Peyer's patch (tissue), 4 donors: Measurements from ENCODE around the gene HAPLN3.

ENCODE experiments used
- CTCF ChIP-seq, 6 experiments: fragments of 450-650 bp in 4 of 6; fragments of 200-600 bp in 2 of 6; sonication (generic) in 1 of 6; IDR thresholded peaks; one replicate each; pipeline ENCODE4 v1.5.1; 2017 to 2019; ENCODE audit warnings: antibody characterized with exemption in 6 of 6, mild to moderate bottlenecking in 3 of 6, moderate library complexity in 1 of 6
- POLR2A ChIP-seq, 2 donors: fragments of 450-650 bp; IDR thresholded peaks; one replicate each; pipeline ENCODE4 v1.5.1; 2017; ENCODE audit warnings: antibody characterized with exemption in 2 of 2, mild to moderate bottlenecking in 2 of 2, moderate library complexity in 2 of 2

- no peak for TF ChIP-seq CTCF (IDR thresholded peaks at IDR 0.05)
- TF ChIP-seq POLR2A (IDR thresholded peaks at IDR 0.05) = no peak
Measured at GRCh38 chr15:88939486-88939806, 44.1 kb upstream of the HAPLN3 start.
